Neural crest cell (in vitro differentiated cells): ENCODE results near the gene GPR152. TPM values are rescaled to one million over a fixed set of nuclear protein-coding genes. Genes with fewer than 3 reads are reported as not detected.

Source experiments
- DNase-seq: peaks from one replicate; pipeline ENCODE4 v3.0.0; 2021; ENCODE audit warnings: low read depth, mixed read lengths, low spot score
- H3K27ac Mint-ChIP-seq: one replicate; pipeline ENCODE4 v1.8.0; 2021; ENCODE audit warnings: mild to moderate bottlenecking, mixed read lengths; ENCODE audit not compliant: unreplicated experiment
- H3K27me3 Mint-ChIP-seq: 2 replicates; pipeline ENCODE4 v1.8.0; 2021; ENCODE audit warnings: low read depth, mild to moderate bottlenecking, mixed read lengths
- H3K36me3 Mint-ChIP-seq: 2 replicates; pipeline ENCODE4 v1.8.0; 2021; ENCODE audit warnings: low read depth, mild to moderate bottlenecking, mixed read lengths
- H3K4me1 Mint-ChIP-seq: 2 replicates; pipeline ENCODE4 v1.8.0; 2021; ENCODE audit warnings: mixed read lengths
- H3K4me3 Mint-ChIP-seq: one replicate; pipeline ENCODE4 v1.8.0; 2021; ENCODE audit warnings: mild to moderate bottlenecking, mixed read lengths
- H3K9me3 Mint-ChIP-seq: 2 replicates; pipeline ENCODE4 v1.8.0; 2021; ENCODE audit warnings: mixed read lengths
- CTCF ChIP-seq: fragments of 200-600 bp; sonication (generic); conservative IDR thresholded peaks from 2 replicates; pipeline ENCODE4 v1.5.0; 2021; ENCODE audit warnings: antibody characterized with exemption, mild to moderate bottlenecking
- total RNA-seq: library from RNA; stranded (reverse); gene quantifications from 2 replicates; pipeline ENCODE4 v1.2.1, GENCODE V29; 2021

The GPR152 gene
- total RNA-seq, 1 donor from 2014 or later: not detected

GRCh38 chr11:67408437-67409200 lies 43.9 kb downstream of the GPR152 start:
- peaks cover 20% of the 10 kb centered on the region for H3K27me3 Mint-ChIP-seq
- DNase-seq: no peak
- no peak overlapping the region for H3K4me3 Mint-ChIP-seq
- no peak for TF ChIP-seq CTCF
- H3K27ac Mint-ChIP-seq: no peak overlapping the region
- H3K9me3 Mint-ChIP-seq: no peaks in the 10 kb centered on the region
- peaks cover 22% of the 10 kb centered on the region for H3K4me1 Mint-ChIP-seq
- H3K36me3 Mint-ChIP-seq: no peaks in the 10 kb centered on the region

GRCh38 chr11:67407688-67408163 lies 44.8 kb downstream of the GPR152 start:
- no peak overlapping the region for H3K4me3 Mint-ChIP-seq
- no peak for TF ChIP-seq CTCF
- H3K27me3 Mint-ChIP-seq: peaks cover 14% of the 10 kb centered on the region
- no peaks in the 10 kb centered on the region for H3K36me3 Mint-ChIP-seq
- H3K27ac Mint-ChIP-seq: peak overlapping the region; percentile 19
- H3K9me3 Mint-ChIP-seq: no peaks in the 10 kb centered on the region
- no peak for DNase-seq
- peaks cover 17% of the 10 kb centered on the region for H3K4me1 Mint-ChIP-seq

- Mint-ChIP-seq H3K36me3 (no peaks in the 10 kb centered on the region), H3K27me3 (peaks cover 14% of the 10 kb centered on the region), H3K9me3 (no peaks in the 10 kb centered on the region), H3K4me1 (peaks cover 17% of the 10 kb centered on the region), H3K4me3 (peak overlapping the region; percentile 70), H3K27ac (peak overlapping the region; percentile 91)
- TF ChIP-seq CTCF: no peak
- DNase-seq: no peak
These were observed 45.4 kb downstream of the GPR152 start for GRCh38 chr11:67406969-67407687.

GRCh38 chr11:67406420-67406968 lies 46.0 kb downstream of the GPR152 start:
- TF ChIP-seq CTCF: no peak
- Mint-ChIP-seq H3K27me3 (peaks cover 10% of the 10 kb centered on the region), H3K36me3 (no peaks in the 10 kb centered on the region), H3K9me3 (no peaks in the 10 kb centered on the region), H3K27ac (no peak overlapping the region), H3K4me3 (no peak overlapping the region), H3K4me1 (peaks cover 17% of the 10 kb centered on the region)
- no peak for DNase-seq

- no peaks in the 10 kb centered on the region for H3K36me3 Mint-ChIP-seq
- no peak for DNase-seq
These were observed 46.7 kb downstream of the GPR152 start for GRCh38 chr11:67405688-67406339.

More at GRCh38 chr11:67405688-67406339, 46.7 kb downstream of the GPR152 start:
- TF ChIP-seq CTCF: no peak
- Mint-ChIP-seq H3K9me3 (no peaks in the 10 kb centered on the region), H3K4me1 (peaks cover 19% of the 10 kb centered on the region), H3K4me3 (no peak overlapping the region), H3K27ac (no peak overlapping the region), H3K27me3 (peaks cover 6% of the 10 kb centered on the region)
